AG08396 (cell line): ENCODE results near the gene MTMR2.

ENCODE experiments used
- DNase-seq: peaks from one replicate; pipeline ENCODE4 v3.0.0; 2012; ENCODE audit warnings: low spot score, mixed read lengths

The MTMR2 gene

GRCh38 chr11:95923728-95924413 lies at the start of gene MTMR2:
Gene MTMR2, minus strand, starts transcription at chr11:95924107. Its CDS starts 153 bp downstream, at chr11:95923954.
- DNase-seq: peak; percentile 86

- no peak for DNase-seq
These were observed 48.2 kb upstream of the MTMR2 start for GRCh38 chr11:95972060-95972459.

GRCh38 chr11:95968585-95968984 lies 44.7 kb upstream of the MTMR2 start:
- DNase-seq: no peak

GRCh38 chr11:95964281-95964680 lies 40.4 kb upstream of the MTMR2 start:
- DNase-seq: no peak

GRCh38 chr11:95961758-95962157 lies 37.9 kb upstream of the MTMR2 start:
- no peak for DNase-seq

- no peak for DNase-seq
These were observed 27.0 kb upstream of the MTMR2 start for GRCh38 chr11:95950905-95951304.

GRCh38 chr11:95948637-95949036 lies 24.7 kb upstream of the MTMR2 start:
- no peak for DNase-seq

GRCh38 chr11:95944623-95945022 lies 20.7 kb upstream of the MTMR2 start:
- DNase-seq: no peak

GRCh38 chr11:95943546-95943945 lies 19.6 kb upstream of the MTMR2 start:
- no peak for DNase-seq

GRCh38 chr11:95939091-95939490 lies 15.2 kb upstream of the MTMR2 start:
- DNase-seq: no peak

GRCh38 chr11:95937358-95937757 lies 13.5 kb upstream of the MTMR2 start:
- no peak for DNase-seq

- no peak for DNase-seq
These were observed 9.7 kb upstream of the MTMR2 start for GRCh38 chr11:95933594-95933993.

- no peak for DNase-seq
These were observed 8.0 kb upstream of the MTMR2 start for GRCh38 chr11:95931916-95932315.

GRCh38 chr11:95930948-95931347 lies 7.0 kb upstream of the MTMR2 start:
- DNase-seq: no peak

- no peak for DNase-seq
These were observed 2.8 kb upstream of the MTMR2 start for GRCh38 chr11:95926726-95927125.

GRCh38 chr11:95925011-95925410 lies 1.1 kb upstream of the MTMR2 start:
- DNase-seq: no peak

GRCh38 chr11:95924414-95924760 lies 480 bp upstream of the MTMR2 start:
- DNase-seq: no peak

GRCh38 chr11:95923439-95923727 lies 524 bp downstream of the MTMR2 start:
- no peak for DNase-seq

GRCh38 chr11:95922536-95923438 lies 1.1 kb downstream of the MTMR2 start:
- DNase-seq: no peak

- DNase-seq: no peak
These were observed 1.8 kb downstream of the MTMR2 start for GRCh38 chr11:95922099-95922498.

- no peak for DNase-seq
These were observed 3.3 kb downstream of the MTMR2 start for GRCh38 chr11:95920460-95921105.

- no peak for DNase-seq
These were observed 4.4 kb downstream of the MTMR2 start for GRCh38 chr11:95919514-95919913.

GRCh38 chr11:95918720-95919119 lies 5.2 kb downstream of the MTMR2 start:
- no peak for DNase-seq
